GM12878 (cell line): ENCODE results near the gene SMC1B. TPM values are rescaled to one million over a fixed set of nuclear protein-coding genes. Genes with fewer than 3 reads are reported as not detected.

ENCODE experiments used
- ATF7 ChIP-seq: fragments of 450-650 bp; IDR thresholded peaks from 2 replicates; pipeline ENCODE4 v1.6.1; 2016; ENCODE audit warnings: low read depth, mild to moderate bottlenecking
- BCL11A ChIP-seq: IDR thresholded peaks from 2 replicates; pipeline ENCODE4 v1.6.1; 2011; ENCODE audit warnings: low read depth, low read length
- BHLHE40 ChIP-seq, 2 experiments: fragments of 450-650 bp in 1 of 2; IDR thresholded peaks; 2 replicates each; pipeline ENCODE4 v1.6.1; 2011 to 2017; ENCODE audit warnings: low read depth in 2 of 2, borderline replicate concordance in 1 of 2, improper control_type of control experiment in 1 of 2, low read length in 1 of 2, mild to moderate bottlenecking in 1 of 2
- CEBPB ChIP-seq, 2 experiments: fragments of 150-350 bp in 1 of 2; IDR thresholded peaks; 2 replicates each; pipeline ENCODE4 v1.6.1; 2012 to 2014; ENCODE audit warnings: low read depth in 2 of 2, low read length in 2 of 2, borderline replicate concordance in 1 of 2, inconsistent platforms in 1 of 2
- DPF2 ChIP-seq: fragments of 450-650 bp; IDR thresholded peaks from 2 replicates; pipeline ENCODE4 v1.6.1; 2017; ENCODE audit warnings: mild to moderate bottlenecking
- JUND ChIP-seq: IDR thresholded peaks from 2 replicates; pipeline ENCODE4 v1.6.1; 2012; ENCODE audit warnings: low read depth, mild to moderate bottlenecking, low read length, improper control_type of control experiment, moderate library complexity
- MEF2A ChIP-seq: IDR thresholded peaks from 2 replicates; pipeline ENCODE4 v1.6.1; 2011; ENCODE audit warnings: low read depth, mild to moderate bottlenecking, low read length, moderate library complexity; ENCODE audit not compliant: insufficient read depth
- MTA2 ChIP-seq: fragments of 450-650 bp; IDR thresholded peaks from 2 replicates; pipeline ENCODE4 v1.6.1; 2016; ENCODE audit warnings: low read depth, mild to moderate bottlenecking, moderate library complexity
- NFIC ChIP-seq: IDR thresholded peaks from 2 replicates; pipeline ENCODE4 v1.6.1; 2012; ENCODE audit warnings: low read depth, mild to moderate bottlenecking, inconsistent platforms, low read length, moderate library complexity
- NFXL1 ChIP-seq: fragments of 450-650 bp; IDR thresholded peaks from 2 replicates; pipeline ENCODE4 v1.6.1; 2017; ENCODE audit warnings: antibody characterized with exemption, mild to moderate bottlenecking, borderline replicate concordance
- PAX8 ChIP-seq: fragments of 450-650 bp; IDR thresholded peaks from 2 replicates; pipeline ENCODE4 v1.6.1; 2017; ENCODE audit warnings: mild to moderate bottlenecking, moderate library complexity
- POLR2A ChIP-seq: IDR thresholded peaks from 2 replicates; pipeline ENCODE4 v1.6.1; 2011; ENCODE audit warnings: low read depth, mild to moderate bottlenecking, low read length
- POLR2AphosphoS5 ChIP-seq: IDR thresholded peaks from 2 replicates; pipeline ENCODE4 v1.6.1; 2011; ENCODE audit warnings: mild to moderate bottlenecking, low read length, inconsistent platforms
- SMAD5 ChIP-seq: IDR thresholded peaks from 2 replicates; pipeline ENCODE4 v1.6.1; 2016; ENCODE audit warnings: antibody characterized with exemption, low read depth
- SPI1 ChIP-seq: IDR thresholded peaks from 2 replicates; pipeline ENCODE4 v1.6.1; 2011; ENCODE audit warnings: low read depth, mild to moderate bottlenecking, low read length, moderate library complexity, borderline replicate concordance; ENCODE audit not compliant: insufficient read depth
- SRF ChIP-seq, 2 experiments: IDR thresholded peaks; 2 replicates each; pipeline ENCODE4 v1.6.1; 2011; ENCODE audit warnings: low read depth in 2 of 2, low read length in 2 of 2, mild to moderate bottlenecking in 1 of 2, moderate library complexity in 1 of 2
- STAT1 ChIP-seq: fragments of 450-650 bp; conservative IDR thresholded peaks from 2 replicates; pipeline ENCODE4 v1.6.1; 2014; ENCODE audit warnings: antibody characterized with exemption, mild to moderate bottlenecking
- polyA plus RNA-seq, 11 experiments: library from polyadenylated mRNA; depleted of rRNA in 4 of 11; unstranded in 6 of 11; stranded (reverse) in 5 of 11; fragments of >200 nt; fragmentation: Nextera tagmentation in 4 of 11; fragmentation: Illumina TruSeq in 1 of 11; extraction: Ambion mirVana in 4 of 11; extraction: Trizol in 1 of 11; gene quantifications; 1 replicate in 1 of 11; 2 replicates in 10 of 11; pipeline versions ENCODE4 v1.2.1 to v1.2.3, GENCODE V29; 2011 to 2016; ENCODE audit warnings: inconsistent platforms in 2 of 11, missing spikeins in 2 of 11, low read depth in 1 of 11
- total RNA-seq, 4 experiments: library from RNA; depleted of rRNA in 3 of 4; stranded (reverse); fragments of >200 nt in 3 of 4; fragmentation: Illumina TruSeq in 1 of 4; extraction: Trizol in 1 of 4; gene quantifications; 2 replicates each; pipeline versions ENCODE4 v1.2.1 to v1.2.3, GENCODE V29; 2013 to 2021
- TF ChIP-seq, protein P1 (sequence below): IDR thresholded peaks from 2 replicates; pipeline ENCODE4 v1.6.1; 2011; ENCODE audit warnings: borderline replicate concordance, low read depth, mild to moderate bottlenecking, moderate library complexity, mixed read lengths, low read length; ENCODE audit not compliant: insufficient read depth; ENCODE audit errors: extremely low read length
- TF ChIP-seq, protein P2 (sequence below): IDR thresholded peaks from 2 replicates; pipeline ENCODE4 v1.6.1; 2012; ENCODE audit warnings: low read depth, low read length, improper control_type of control experiment
- TF ChIP-seq, protein P3 (sequence below): fragments of 450-650 bp; IDR thresholded peaks from 2 replicates; pipeline ENCODE4 v1.6.1; 2016; ENCODE audit warnings: mild to moderate bottlenecking
- TF ChIP-seq, protein P4 (sequence below): IDR thresholded peaks from 2 replicates; pipeline ENCODE4 v1.6.1; 2012; ENCODE audit warnings: improper control_type of control experiment, low read depth, low read length; ENCODE audit not compliant: insufficient replicate concordance

The SMC1B gene
- total and polyA plus RNA-seq, 10 of the 15 experiments (the other 5 are each of a cell fraction or from before 2014, with no cell fraction given) = not detected

DNA sequence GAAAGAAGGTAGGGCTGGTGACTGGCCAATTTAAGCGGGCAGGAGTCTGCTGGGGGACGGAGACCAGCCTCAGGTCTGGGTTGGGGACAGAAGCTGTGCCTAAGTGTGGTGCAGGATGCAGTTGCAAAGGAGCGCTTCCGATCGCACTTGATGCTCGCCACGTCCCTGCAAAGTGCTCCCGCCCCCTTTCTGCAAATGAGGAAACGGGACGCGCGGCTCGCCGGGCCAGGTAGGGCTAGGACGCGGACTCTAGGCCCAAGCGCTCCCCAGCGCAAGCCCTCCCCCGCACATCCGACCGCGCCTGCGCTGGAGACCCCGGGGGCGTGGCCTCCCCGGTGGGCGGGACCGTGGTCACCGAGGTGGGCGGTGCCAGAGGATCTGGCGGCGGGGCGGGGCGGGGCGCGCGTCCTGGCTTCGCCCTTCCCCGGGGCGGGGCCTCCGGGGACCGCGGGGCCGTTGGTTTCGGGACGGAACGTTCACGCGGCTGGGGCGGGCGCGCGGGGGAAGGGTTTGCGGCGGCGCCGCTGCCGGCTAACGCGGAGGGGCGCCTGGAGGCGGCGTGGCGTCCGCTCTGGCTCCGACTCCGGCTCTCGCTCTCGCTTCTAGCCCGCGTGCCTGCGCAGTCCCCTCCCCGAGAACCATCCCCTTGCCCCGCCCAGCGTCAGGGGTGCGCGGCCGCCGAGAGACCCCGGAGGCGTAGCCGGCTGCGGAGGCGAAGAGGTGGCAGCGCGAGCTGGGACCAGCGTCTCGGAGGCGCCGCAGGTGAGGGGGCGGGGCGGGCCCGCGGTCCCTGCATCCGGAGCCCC is 103.8 kb downstream of the SMC1B start, which contains the start of gene FAM118A (continued):
- TF ChIP-seq, protein P1, sequence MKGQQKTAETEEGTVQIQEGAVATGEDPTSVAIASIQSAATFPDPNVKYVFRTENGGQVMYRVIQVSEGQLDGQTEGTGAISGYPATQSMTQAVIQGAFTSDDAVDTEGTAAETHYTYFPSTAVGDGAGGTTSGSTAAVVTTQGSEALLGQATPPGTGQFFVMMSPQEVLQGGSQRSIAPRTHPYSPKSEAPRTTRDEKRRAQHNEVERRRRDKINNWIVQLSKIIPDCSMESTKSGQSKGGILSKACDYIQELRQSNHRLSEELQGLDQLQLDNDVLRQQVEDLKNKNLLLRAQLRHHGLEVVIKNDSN = no peak
- TF ChIP-seq SRF (IDR thresholded peaks at IDR 0.05; ENCODE audit: low read depth in 2 of 2, low read length in 2 of 2) = peak; percentile 2 to 58; a peak in 1 of 4 replicates
- TF ChIP-seq ATF7 = no peak
- TF ChIP-seq NFXL1 = no peak
- TF ChIP-seq, protein P2, sequence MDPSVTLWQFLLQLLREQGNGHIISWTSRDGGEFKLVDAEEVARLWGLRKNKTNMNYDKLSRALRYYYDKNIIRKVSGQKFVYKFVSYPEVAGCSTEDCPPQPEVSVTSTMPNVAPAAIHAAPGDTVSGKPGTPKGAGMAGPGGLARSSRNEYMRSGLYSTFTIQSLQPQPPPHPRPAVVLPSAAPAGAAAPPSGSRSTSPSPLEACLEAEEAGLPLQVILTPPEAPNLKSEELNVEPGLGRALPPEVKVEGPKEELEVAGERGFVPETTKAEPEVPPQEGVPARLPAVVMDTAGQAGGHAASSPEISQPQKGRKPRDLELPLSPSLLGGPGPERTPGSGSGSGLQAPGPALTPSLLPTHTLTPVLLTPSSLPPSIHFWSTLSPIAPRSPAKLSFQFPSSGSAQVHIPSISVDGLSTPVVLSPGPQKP = no peak
- peak; percentile 89 for TF ChIP-seq POLR2A
- peak; percentile 5 to 83; a peak in 3 of 4 replicates for TF ChIP-seq BHLHE40 (IDR thresholded peaks at IDR 0.05; ENCODE audit: borderline replicate concordance in 1 of 2, low read depth in 2 of 2, low read length in 1 of 2)
- no peak for TF ChIP-seq MTA2
- TF ChIP-seq SPI1 = peak; percentile 84
- TF ChIP-seq STAT1 = no peak
- TF ChIP-seq CEBPB (IDR thresholded peaks at IDR 0.05; ENCODE audit: borderline replicate concordance in 1 of 2, low read depth in 2 of 2, low read length in 2 of 2) = no peak
- 0 out of 2 replicates have a peak, but pooled peaks have one; percentile 64 for TF ChIP-seq SMAD5
- no peak for TF ChIP-seq PAX8
- peak; percentile 89 for TF ChIP-seq POLR2AphosphoS5
- TF ChIP-seq BCL11A = no peak
- TF ChIP-seq, protein P3, sequence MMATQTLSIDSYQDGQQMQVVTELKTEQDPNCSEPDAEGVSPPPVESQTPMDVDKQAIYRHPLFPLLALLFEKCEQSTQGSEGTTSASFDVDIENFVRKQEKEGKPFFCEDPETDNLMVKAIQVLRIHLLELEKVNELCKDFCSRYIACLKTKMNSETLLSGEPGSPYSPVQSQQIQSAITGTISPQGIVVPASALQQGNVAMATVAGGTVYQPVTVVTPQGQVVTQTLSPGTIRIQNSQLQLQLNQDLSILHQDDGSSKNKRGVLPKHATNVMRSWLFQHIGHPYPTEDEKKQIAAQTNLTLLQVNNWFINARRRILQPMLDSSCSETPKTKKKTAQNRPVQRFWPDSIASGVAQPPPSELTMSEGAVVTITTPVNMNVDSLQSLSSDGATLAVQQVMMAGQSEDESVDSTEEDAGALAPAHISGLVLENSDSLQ = no peak; the same call in 1 of the 2 replicates
- 0 out of 2 replicates have a peak, but pooled peaks have one; percentile 27 for TF ChIP-seq MEF2A
- TF ChIP-seq, protein P4, sequence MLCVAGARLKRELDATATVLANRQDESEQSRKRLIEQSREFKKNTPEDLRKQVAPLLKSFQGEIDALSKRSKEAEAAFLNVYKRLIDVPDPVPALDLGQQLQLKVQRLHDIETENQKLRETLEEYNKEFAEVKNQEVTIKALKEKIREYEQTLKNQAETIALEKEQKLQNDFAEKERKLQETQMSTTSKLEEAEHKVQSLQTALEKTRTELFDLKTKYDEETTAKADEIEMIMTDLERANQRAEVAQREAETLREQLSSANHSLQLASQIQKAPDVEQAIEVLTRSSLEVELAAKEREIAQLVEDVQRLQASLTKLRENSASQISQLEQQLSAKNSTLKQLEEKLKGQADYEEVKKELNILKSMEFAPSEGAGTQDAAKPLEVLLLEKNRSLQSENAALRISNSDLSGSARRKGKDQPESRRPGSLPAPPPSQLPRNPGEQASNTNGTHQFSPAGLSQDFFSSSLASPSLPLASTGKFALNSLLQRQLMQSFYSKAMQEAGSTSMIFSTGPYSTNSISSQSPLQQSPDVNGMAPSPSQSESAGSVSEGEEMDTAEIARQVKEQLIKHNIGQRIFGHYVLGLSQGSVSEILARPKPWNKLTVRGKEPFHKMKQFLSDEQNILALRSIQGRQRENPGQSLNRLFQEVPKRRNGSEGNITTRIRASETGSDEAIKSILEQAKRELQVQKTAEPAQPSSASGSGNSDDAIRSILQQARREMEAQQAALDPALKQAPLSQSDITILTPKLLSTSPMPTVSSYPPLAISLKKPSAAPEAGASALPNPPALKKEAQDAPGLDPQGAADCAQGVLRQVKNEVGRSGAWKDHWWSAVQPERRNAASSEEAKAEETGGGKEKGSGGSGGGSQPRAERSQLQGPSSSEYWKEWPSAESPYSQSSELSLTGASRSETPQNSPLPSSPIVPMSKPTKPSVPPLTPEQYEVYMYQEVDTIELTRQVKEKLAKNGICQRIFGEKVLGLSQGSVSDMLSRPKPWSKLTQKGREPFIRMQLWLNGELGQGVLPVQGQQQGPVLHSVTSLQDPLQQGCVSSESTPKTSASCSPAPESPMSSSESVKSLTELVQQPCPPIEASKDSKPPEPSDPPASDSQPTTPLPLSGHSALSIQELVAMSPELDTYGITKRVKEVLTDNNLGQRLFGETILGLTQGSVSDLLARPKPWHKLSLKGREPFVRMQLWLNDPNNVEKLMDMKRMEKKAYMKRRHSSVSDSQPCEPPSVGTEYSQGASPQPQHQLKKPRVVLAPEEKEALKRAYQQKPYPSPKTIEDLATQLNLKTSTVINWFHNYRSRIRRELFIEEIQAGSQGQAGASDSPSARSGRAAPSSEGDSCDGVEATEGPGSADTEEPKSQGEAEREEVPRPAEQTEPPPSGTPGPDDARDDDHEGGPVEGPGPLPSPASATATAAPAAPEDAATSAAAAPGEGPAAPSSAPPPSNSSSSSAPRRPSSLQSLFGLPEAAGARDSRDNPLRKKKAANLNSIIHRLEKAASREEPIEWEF = no peak
- peak; percentile 50 for TF ChIP-seq DPF2
- TF ChIP-seq JUND = no peak
- TF ChIP-seq NFIC = no peak
